Upper lobe of left lung (tissue), 6 donors: ENCODE data around the gene GH2. TPM values are rescaled to one million over a fixed set of nuclear protein-coding genes. Genes with fewer than 3 reads are reported as not detected.
"Not testable (repeated sequence)": the region's sequence is repeated elsewhere in the genome, so short reads cannot be mapped to it uniquely, and the experiment has no call there.

Experiments
- ATAC-seq, 2 donors: fragments of 200-7000 bp; cut with Tn5 transposase; one replicate each; pipeline ENCODE4 v1.9.1; 2022; ENCODE audit warnings: mild to moderate bottlenecking in 2 of 2, moderate library complexity in 2 of 2; ENCODE audit not compliant: low FRiP score in 2 of 2
- DNase-seq, 2 donors: peaks; one replicate each; pipeline ENCODE4 v3.0.0-alpha.2; 2019 to 2020
- H3K27ac ChIP-seq, 4 donors: fragments of 200-600 bp; sonication (generic); one replicate each; pipeline ENCODE4 v1.5.1; 2016 to 2019
- H3K27me3 ChIP-seq, 4 donors: fragments of 200-600 bp; sonication (generic); one replicate each; pipeline ENCODE4 v1.5.1; 2017 to 2019
- H3K36me3 ChIP-seq, 4 donors: fragments of 200-600 bp; sonication (generic); one replicate each; pipeline ENCODE4 v1.5.1; 2016 to 2019
- H3K4me1 ChIP-seq, 4 donors: fragments of 200-600 bp; sonication (generic); one replicate each; pipeline ENCODE4 v1.5.1; 2018 to 2019
- H3K4me3 ChIP-seq, 4 donors: fragments of 200-600 bp; sonication (generic); one replicate each; pipeline ENCODE4 v1.5.1; 2017 to 2019; ENCODE audit warnings: mild to moderate bottlenecking in 2 of 4, moderate library complexity in 1 of 4
- H3K9me3 ChIP-seq, 4 donors: fragments of 200-600 bp; sonication (generic); one replicate each; pipeline ENCODE4 v1.5.1; 2018 to 2019
- EP300 ChIP-seq, 4 donors: sonication (generic); formaldehyde crosslinking; IDR thresholded peaks; one replicate each; pipeline ENCODE4 v1.5.1; 2017; ENCODE audit warnings: antibody characterized with exemption in 4 of 4, control low read depth in 2 of 4
- POLR2A ChIP-seq, 4 donors: fragments of 450-650 bp; IDR thresholded peaks; one replicate each; pipeline ENCODE4 v1.5.1; 2016 to 2017; ENCODE audit warnings: antibody characterized with exemption in 4 of 4, mild to moderate bottlenecking in 2 of 4
- POLR2AphosphoS5 ChIP-seq, 2 donors: sonication (generic); formaldehyde crosslinking; IDR thresholded peaks; one replicate each; pipeline ENCODE4 v1.5.1; 2017; ENCODE audit warnings: antibody characterized with exemption in 2 of 2
- WGBS, 2 donors: methylation state at CpG; one replicate each; pipeline ENCODE4 v1.1.5; 2017 to 2018; 5-methylcytosine and 5-hydroxymethylcytosine counted together
- total RNA-seq, 6 donors: library from RNA; depleted of rRNA in 4 of 6; stranded (reverse); fragments of >200 nt in 4 of 6; gene quantifications; one replicate each; pipeline versions ENCODE4 v1.1.0 to v1.2.1, GENCODE V29; 2016 to 2021
- TF ChIP-seq, protein P1 (sequence below), 6 experiments: fragments of 450-650 bp in 4 of 6; fragments of 200-600 bp in 2 of 6; sonication (generic) in 2 of 6; IDR thresholded peaks; one replicate each; pipeline ENCODE4 v1.5.1; 2016 to 2019; ENCODE audit warnings: antibody characterized with exemption in 6 of 6
- donor health status: DM: no; HTN: no; CAD: no; lungs with moderate emphysema.
- donor health status: DM: no; HTN: yes; CAD: no; lungs with severe emphysema.

GH2 gene
- total RNA-seq, 6 donors from 2014 or later = not detected

DNA sequence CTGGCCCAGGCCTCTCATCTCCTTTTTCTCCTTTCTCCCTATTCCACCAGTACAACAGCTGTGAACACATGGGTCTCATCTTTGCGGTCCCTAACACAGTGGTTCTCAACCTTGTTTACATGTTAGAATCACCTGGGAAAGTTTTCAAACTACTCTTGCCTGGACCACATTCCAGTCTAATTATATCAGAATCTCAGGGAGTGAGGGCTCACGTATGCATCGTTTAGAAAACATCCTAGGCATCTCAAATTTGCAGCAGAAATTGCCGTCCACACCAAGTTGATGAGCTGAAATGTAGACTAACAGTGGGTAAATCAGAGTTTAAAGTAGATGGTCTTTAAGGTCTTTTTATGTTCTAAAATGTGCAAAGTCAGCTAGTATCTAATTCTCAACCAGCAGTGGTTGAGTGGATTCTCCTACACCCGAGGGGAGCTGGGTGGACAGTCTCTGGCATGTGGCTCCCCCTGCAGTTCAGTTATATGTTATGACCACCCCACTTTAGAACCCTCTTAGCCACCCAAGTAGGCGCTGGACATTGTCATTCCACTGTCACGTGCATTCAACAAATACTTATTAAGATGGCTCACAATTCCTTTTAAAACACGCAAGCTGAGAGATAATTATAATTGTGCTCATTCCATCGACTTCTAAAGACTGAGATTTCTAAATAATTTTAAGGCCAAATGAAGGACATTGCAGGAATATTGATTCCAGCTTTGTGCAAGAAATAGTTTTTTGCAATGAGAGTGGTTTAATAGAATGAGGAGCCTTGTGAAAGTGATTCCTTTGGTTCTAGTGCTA is 12.1 kb downstream of the GH2 start:
- not testable (repeated sequence) for DNase-seq, H3K4me3 ChIP-seq, ATAC-seq, H3K27ac ChIP-seq, H3K4me1 ChIP-seq, H3K9me3 ChIP-seq, H3K36me3 ChIP-seq, H3K27me3 ChIP-seq
- WGBS, 2 donors = 55 to 57% methylated on average over 9 of the region's 9 CpGs
- TF ChIP-seq, protein P1, sequence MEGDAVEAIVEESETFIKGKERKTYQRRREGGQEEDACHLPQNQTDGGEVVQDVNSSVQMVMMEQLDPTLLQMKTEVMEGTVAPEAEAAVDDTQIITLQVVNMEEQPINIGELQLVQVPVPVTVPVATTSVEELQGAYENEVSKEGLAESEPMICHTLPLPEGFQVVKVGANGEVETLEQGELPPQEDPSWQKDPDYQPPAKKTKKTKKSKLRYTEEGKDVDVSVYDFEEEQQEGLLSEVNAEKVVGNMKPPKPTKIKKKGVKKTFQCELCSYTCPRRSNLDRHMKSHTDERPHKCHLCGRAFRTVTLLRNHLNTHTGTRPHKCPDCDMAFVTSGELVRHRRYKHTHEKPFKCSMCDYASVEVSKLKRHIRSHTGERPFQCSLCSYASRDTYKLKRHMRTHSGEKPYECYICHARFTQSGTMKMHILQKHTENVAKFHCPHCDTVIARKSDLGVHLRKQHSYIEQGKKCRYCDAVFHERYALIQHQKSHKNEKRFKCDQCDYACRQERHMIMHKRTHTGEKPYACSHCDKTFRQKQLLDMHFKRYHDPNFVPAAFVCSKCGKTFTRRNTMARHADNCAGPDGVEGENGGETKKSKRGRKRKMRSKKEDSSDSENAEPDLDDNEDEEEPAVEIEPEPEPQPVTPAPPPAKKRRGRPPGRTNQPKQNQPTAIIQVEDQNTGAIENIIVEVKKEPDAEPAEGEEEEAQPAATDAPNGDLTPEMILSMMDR (IDR thresholded peaks at IDR 0.05) = peak in 1 of 6 experiments; percentile 7

GRCh38 chr17:63866625-63867024 is 15.1 kb downstream of the GH2 start:
- ATAC-seq = peak; percentile 61 to 62
- not testable (repeated sequence) for H3K27ac ChIP-seq, H3K27me3 ChIP-seq, DNase-seq, H3K36me3 ChIP-seq, H3K4me3 ChIP-seq, H3K9me3 ChIP-seq, H3K4me1 ChIP-seq
- 64 to 77% methylated on average over 3 to 5 of the region's 7 CpGs for WGBS, 2 donors

DNA sequence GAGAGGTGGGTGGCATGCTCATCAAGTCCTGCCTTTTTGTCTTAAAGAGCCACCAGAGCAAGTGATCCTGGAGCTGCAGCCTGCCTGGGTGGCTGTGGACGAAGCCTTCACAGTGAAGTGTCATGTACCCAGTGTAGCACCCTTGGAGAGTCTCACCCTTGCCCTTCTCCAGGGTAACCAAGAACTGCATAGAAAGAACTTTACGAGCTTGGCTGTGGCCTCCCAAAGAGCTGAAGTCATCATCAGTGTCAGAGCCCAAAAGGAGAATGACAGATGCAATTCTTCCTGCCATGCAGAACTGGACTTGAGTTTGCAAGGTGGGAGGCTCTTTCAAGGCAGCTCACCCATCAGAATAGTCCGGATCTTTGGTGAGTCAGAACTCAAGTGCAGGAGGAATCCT is 22.5 kb downstream of the GH2 start:
- TF ChIP-seq POLR2A (IDR thresholded peaks at IDR 0.05) (no peak), POLR2AphosphoS5 (IDR thresholded peaks at IDR 0.05) (no peak), EP300 (IDR thresholded peaks at IDR 0.05) (no peak)
- TF ChIP-seq, protein P1 (IDR thresholded peaks at IDR 0.05) = no peak
- 73 to 75% methylated on average over 3 of the region's 3 CpGs for WGBS, 2 donors
- Histone ChIP-seq H3K9me3 (no peaks in the 10 kb centered on the region), H3K36me3 (no peaks in the 10 kb centered on the region), H3K27ac (no peak overlapping the region), H3K4me3 (no peak overlapping the region), H3K27me3 (no peaks in the 10 kb centered on the region), H3K4me1 (no peaks in the 10 kb centered on the region)
- DNase-seq (no peak), ATAC-seq (no peak)

DNA sequence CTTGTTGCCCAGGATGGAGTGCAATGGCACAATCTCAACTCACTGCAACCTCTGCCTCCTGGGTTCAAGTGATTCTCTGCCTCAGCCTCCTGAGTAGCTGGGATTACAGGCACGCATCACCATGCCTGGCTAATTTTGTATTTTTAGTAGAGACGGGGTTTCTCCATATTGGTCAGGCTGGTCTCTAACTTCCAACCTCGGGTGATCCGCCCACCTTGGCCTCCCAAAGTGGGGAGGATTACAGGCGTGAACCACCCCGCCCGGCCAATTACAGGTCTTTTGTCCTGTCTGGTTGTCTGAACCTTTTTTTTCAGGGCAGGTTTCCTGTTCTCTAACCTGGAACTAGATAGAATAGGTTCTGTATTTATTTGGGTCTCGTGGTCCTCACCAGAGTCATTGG is 25.3 kb downstream of the GH2 start:
- DNase-seq, H3K4me3 ChIP-seq: not testable (repeated sequence)
- 87 to 90% methylated on average over 8 of the region's 8 CpGs for WGBS, 2 donors

GRCh38 chr17:63855185-63855584 is 26.6 kb downstream of the GH2 start:
- Histone ChIP-seq H3K4me3 (no peak overlapping the region), H3K36me3 (no peaks in the 10 kb centered on the region), H3K27ac (no peak overlapping the region), H3K27me3 (no peaks in the 10 kb centered on the region), H3K9me3 (no peaks in the 10 kb centered on the region), H3K4me1 (no peaks in the 10 kb centered on the region)
- ATAC-seq (no peak), DNase-seq (no peak)
- no peak for TF ChIP-seq POLR2AphosphoS5 (IDR thresholded peaks at IDR 0.05)
- TF ChIP-seq, protein P1 (IDR thresholded peaks at IDR 0.05) = no peak
- TF ChIP-seq POLR2A (IDR thresholded peaks at IDR 0.05) = no peak
- TF ChIP-seq EP300 (IDR thresholded peaks at IDR 0.05) = no peak
- WGBS, 2 donors = 89% methylated on average over 8 of the region's 8 CpGs

More for the DNA sequence above, 25.3 kb downstream of the GH2 start:
- H3K4me1 ChIP-seq, H3K9me3 ChIP-seq, ATAC-seq, H3K36me3 ChIP-seq, H3K27me3 ChIP-seq, H3K27ac ChIP-seq: not testable (repeated sequence)

DNA sequence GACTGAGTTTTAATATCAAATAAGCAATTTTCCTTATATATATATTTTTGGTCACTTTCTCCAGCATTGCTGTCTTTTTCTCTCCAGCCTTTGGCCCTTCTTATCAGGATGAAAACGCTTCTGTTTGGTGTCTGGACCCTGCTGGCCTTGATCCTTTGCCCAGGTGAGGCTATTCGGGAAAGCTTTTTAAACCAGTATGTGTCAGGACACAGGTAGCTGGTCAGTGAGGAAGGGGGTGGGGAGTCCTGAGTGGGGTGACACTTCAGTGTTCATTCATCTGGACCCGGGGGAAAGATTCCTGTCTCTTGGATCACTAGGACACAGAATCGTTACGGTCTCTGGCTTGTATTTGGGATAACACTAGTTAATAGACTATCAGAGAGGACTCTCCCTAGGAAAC is 27.0 kb downstream of the GH2 start:
- no peaks in the 10 kb centered on the region for H3K36me3 ChIP-seq
- no peak overlapping the region for H3K27ac ChIP-seq
- ATAC-seq (no peak), DNase-seq (no peak)
- 85 to 87% methylated on average over 5 of the region's 5 CpGs for WGBS, 2 donors
- H3K27me3 ChIP-seq = no peaks in the 10 kb centered on the region
- no peaks in the 10 kb centered on the region for H3K4me1 ChIP-seq
- TF ChIP-seq EP300 (IDR thresholded peaks at IDR 0.05) (no peak), POLR2A (IDR thresholded peaks at IDR 0.05) (no peak), POLR2AphosphoS5 (IDR thresholded peaks at IDR 0.05) (no peak)
- TF ChIP-seq, protein P1 (IDR thresholded peaks at IDR 0.05) = no peak
- H3K9me3 ChIP-seq = no peaks in the 10 kb centered on the region
- no peak overlapping the region for H3K4me3 ChIP-seq
